Stimulated activated CD8-positive, alpha-beta memory T cell treated with anti-CD3 and anti-CD28 coated beads, Interleukin-15, amount 100 ng/mL, for 1 hour (primary cell): ENCODE measurements around the gene KANK4.

Experiments
- DNase-seq: peaks from one replicate; pipeline ENCODE4 v3.0.0-alpha.2; 2020; ENCODE audit warnings: low read depth

KANK4 gene

DNA sequence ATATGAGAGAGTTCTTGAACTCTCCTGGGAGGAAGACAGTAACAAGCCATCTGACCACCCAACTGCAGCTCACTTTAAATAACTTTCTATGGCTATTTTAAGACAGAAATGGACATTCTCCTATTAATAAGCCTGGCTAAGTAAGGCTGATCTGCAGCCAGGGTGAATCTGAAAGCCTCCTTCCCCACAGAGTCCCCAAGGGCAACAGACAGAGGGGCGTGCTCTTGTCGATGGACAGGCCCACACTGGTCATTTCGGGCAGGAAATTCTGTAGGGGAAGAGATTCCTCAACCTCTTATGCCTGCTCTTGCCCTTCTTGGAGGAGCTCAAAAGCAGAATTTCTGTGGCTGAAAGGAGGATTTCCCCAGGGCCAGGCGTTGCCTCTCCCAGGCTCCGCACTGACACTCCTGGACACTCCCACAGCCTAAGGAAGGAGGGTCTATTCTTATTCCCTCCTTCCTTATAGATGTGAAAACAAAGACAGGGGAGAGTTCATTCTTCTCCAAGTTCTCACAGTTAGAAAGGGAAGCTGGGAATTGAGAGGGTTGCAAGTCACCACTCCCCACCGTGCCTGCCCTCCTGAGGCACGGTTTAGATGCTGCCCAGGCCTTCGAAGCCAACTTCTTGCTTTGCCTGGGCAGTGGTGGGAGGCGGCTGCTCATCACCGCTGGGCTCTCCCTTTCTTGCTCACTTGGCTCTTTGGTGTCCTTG, 17.9 kb upstream of the KANK4 start:
- DNase-seq, result no peak

DNA sequence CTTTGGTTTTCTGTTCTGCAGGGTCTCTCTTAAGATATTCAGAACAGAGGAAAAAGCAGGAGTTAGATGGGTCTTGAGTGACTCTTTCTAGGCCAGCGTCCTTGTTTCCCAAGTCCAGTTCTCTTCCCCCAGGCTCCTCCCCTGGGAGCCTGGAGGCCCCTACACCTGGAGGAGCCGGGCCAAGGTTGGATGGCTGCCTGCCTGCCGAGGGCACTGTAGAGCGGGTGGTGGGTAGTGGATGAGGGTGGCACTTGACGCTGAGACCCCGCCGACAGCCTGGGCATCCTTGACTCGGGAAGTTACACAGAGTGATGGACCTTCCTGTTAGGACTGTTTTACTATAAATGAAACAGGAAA, 17.4 kb upstream of the KANK4 start:
- no peak for DNase-seq

- no peak for DNase-seq
Measured at GRCh38 chr1:62335656-62336055, 16.4 kb upstream of the KANK4 start.

GRCh38 chr1:62334434-62334985, 15.3 kb upstream of the KANK4 start:
- DNase-seq, result no peak

DNA sequence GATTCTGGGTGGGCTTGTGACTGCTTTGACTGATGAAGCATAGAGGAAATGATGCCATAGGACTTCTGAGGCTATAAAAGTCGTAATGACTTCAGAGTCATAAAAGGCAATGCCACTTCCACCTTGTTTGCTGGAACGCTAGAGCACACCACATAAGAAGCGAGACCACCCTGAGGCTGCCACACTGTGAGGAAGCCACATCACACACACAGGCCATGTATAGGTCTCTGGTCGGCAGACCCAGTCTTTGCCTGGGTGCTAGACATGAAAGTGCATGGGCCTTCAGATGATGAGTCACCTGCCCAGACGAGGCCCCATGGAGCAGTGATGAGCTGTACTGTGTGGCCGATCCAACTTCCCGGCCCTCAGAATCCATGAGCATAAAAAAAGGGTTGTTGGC, 14.2 kb upstream of the KANK4 start:
- DNase-seq, result no peak

GRCh38 chr1:62327360-62328055, 8.3 kb upstream of the KANK4 start:
- no peak for DNase-seq

DNA sequence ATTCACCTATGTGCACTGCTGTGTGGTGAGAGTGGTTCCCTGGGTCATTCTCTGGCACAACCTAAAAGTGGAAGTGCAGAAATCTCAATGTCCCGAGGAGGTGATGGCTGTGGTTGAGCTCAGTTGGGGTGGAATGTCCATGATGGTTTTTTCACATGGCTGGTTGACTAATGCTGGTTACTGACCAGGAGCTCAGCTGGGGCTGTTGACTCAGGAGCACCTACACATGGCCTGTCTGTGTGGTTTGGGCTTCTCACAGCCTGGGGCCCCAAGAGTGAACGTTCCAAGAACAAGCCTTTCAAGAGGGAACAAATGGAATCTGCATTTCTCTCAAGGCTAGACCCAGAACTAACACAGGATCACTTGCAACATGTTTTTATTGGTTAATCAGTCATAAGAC, 6.4 kb upstream of the KANK4 start:
- no peak for DNase-seq

DNA sequence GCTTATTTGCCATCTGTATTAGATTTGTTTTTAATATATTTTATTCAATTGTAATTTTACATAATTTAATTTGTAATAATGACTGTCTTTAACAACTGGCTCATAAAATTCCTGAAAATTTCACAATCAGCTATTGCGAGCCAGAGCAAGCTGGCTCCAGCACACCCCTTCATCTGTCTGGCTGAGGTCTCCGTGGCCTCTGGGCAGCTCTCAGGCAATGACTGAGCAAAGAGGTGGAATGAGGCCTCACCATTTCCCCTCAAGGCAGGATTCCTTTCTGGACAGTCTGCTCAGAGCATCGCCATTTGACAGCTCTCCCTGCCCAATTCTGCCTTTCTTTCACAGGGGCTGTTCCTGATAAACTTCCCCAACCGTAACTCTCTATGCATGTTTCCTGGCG, 5.8 kb upstream of the KANK4 start:
- no peak for DNase-seq

- no peak for DNase-seq
Measured at GRCh38 chr1:62321446-62321845, 2.2 kb upstream of the KANK4 start.

- no peak for DNase-seq
Measured at GRCh38 chr1:62318320-62318755, 896 bp downstream of the KANK4 start.

- DNase-seq, result no peak
Measured at GRCh38 chr1:62317021-62317768, 2.0 kb downstream of the KANK4 start.

DNA sequence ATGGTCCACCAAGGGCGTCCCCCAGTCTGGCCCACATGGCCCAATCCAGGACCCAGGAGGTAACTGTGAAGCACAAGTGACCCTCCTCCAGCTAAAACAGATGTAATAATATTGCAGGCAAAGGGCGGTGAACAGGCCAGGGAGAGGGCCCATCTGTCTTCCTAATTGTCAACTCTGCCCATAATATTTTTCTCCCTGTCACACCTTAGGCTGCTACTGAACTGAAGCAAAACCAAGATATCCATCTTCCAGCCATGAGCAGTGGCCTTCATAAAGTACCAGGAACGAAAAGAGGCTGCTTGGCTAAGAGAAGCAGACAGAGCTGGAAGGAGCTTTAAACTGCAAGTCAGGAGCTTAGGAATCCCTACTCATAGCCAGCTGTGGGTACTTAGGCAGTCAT, 3.1 kb downstream of the KANK4 start:
- no peak for DNase-seq

- no peak for DNase-seq
Measured at GRCh38 chr1:62315387-62315786, 3.8 kb downstream of the KANK4 start.

- DNase-seq, result no peak
Measured at GRCh38 chr1:62314454-62315350, 4.5 kb downstream of the KANK4 start.

DNA sequence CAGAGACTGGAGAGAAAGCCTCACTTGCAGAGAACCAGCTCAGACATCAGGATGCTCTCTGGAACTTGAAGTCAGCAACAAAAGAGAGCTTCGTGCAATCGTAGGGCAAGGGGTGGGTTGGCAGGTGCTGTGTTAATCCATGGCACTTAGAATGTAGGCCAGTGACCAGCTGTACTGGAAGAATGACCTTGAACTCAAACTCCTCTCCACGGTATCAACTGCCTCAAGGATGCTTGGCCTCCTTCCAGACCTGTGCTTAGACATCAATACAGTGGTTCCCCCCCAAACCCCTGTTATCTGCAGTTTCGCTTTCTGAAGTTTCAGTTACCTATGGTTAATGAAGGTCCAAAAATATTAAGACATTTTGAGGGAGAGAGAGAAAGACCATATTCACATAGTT, 6.5 kb downstream of the KANK4 start:
- DNase-seq, result no peak

- no peak for DNase-seq
Measured at GRCh38 chr1:62311473-62311943, 7.7 kb downstream of the KANK4 start.

GRCh38 chr1:62309906-62310305, 9.3 kb downstream of the KANK4 start:
- DNase-seq, result no peak

- DNase-seq, result no peak
Measured at GRCh38 chr1:62308606-62309005, 10.6 kb downstream of the KANK4 start.

- DNase-seq, result no peak
Measured at GRCh38 chr1:62307895-62308492, 11.2 kb downstream of the KANK4 start.

DNA sequence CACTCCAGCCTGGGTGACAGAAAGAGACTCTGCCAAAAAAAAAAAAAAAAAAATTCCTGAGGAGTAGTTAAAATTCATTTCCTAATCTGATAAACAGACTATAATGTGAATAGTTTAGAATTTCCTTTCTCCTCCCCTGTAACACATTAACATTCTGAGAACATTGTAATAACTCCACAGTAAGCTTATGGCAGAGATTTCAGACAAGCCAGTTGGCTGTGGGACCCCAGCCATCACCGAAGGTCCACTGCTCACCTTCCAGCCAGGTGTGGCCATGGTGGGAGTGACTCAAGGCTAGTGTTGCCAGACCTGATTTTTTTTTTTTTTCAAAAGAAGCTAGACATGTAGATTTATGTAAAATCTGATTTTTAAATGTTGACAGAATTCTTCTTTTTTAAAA, 11.8 kb downstream of the KANK4 start:
- DNase-seq, result no peak

GRCh38 chr1:62306065-62306464, 13.2 kb downstream of the KANK4 start:
- no peak for DNase-seq
